ENCODE data around the gene KIF25.

DNA sequence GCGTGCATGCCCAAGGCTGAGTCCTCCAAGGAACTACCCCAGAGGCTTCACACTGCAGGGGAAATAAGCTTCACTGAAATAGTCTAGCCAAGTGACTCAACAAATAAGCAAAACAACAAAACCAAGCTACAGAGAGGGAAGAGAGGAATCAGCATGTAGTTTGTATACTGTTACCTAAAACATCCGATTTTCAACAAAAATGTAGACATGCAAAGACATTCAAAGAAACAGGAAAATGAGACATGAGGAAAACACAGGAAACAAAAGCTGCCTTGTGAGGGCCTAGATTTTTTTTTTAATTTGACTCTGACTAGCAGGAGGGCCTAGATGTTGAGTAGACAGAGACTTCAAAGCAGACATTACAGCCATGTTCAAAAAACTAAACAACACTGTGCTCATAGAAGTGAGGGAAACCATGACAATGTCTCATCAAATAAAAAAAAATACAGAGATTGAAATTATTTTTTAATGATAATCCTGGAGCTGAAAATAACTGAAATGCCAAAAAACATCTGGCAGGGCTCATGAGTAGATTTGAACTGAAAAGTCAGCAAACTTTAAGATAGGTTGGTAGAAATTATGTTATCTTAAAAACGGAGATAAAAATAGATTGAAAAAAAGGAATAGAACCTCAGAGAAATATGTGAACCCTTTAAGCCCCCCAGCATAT is 16.4 kb upstream of the KIF25 start:
- no peak for TF ChIP-seq BACH2 (CRISPR knock-in tag; IDR thresholded peaks at IDR 0.05; ENCODE audit: borderline replicate concordance)
- TF ChIP-seq TCF4 (CRISPR knock-in tag; IDR thresholded peaks at IDR 0.05; ENCODE audit: borderline replicate concordance): no peak
- TF ChIP-seq GLIS3 (CRISPR knock-in tag; IDR thresholded peaks at IDR 0.05): no peak
- TF ChIP-seq, protein P1, sequence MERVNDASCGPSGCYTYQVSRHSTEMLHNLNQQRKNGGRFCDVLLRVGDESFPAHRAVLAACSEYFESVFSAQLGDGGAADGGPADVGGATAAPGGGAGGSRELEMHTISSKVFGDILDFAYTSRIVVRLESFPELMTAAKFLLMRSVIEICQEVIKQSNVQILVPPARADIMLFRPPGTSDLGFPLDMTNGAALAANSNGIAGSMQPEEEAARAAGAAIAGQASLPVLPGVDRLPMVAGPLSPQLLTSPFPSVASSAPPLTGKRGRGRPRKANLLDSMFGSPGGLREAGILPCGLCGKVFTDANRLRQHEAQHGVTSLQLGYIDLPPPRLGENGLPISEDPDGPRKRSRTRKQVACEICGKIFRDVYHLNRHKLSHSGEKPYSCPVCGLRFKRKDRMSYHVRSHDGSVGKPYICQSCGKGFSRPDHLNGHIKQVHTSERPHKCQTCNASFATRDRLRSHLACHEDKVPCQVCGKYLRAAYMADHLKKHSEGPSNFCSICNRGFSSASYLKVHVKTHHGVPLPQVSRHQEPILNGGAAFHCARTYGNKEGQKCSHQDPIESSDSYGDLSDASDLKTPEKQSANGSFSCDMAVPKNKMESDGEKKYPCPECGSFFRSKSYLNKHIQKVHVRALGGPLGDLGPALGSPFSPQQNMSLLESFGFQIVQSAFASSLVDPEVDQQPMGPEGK (CRISPR knock-in tag; IDR thresholded peaks at IDR 0.05; ENCODE audit: borderline replicate concordance): no peak
- TF ChIP-seq ZFP3 (CRISPR knock-in tag; IDR thresholded peaks at IDR 0.05): no peak
- TF ChIP-seq, protein P2, sequence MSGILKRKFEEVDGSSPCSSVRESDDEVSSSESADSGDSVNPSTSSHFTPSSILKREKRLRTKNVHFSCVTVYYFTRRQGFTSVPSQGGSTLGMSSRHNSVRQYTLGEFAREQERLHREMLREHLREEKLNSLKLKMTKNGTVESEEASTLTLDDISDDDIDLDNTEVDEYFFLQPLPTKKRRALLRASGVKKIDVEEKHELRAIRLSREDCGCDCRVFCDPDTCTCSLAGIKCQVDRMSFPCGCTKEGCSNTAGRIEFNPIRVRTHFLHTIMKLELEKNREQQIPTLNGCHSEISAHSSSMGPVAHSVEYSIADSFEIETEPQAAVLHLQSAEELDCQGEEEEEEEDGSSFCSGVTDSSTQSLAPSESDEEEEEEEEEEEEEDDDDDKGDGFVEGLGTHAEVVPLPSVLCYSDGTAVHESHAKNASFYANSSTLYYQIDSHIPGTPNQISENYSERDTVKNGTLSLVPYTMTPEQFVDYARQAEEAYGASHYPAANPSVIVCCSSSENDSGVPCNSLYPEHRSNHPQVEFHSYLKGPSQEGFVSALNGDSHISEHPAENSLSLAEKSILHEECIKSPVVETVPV (CRISPR knock-in tag; IDR thresholded peaks at IDR 0.05): no peak
- TF ChIP-seq ZC3H10 (CRISPR knock-in tag; IDR thresholded peaks at IDR 0.05): no peak
- TF ChIP-seq, protein P3, sequence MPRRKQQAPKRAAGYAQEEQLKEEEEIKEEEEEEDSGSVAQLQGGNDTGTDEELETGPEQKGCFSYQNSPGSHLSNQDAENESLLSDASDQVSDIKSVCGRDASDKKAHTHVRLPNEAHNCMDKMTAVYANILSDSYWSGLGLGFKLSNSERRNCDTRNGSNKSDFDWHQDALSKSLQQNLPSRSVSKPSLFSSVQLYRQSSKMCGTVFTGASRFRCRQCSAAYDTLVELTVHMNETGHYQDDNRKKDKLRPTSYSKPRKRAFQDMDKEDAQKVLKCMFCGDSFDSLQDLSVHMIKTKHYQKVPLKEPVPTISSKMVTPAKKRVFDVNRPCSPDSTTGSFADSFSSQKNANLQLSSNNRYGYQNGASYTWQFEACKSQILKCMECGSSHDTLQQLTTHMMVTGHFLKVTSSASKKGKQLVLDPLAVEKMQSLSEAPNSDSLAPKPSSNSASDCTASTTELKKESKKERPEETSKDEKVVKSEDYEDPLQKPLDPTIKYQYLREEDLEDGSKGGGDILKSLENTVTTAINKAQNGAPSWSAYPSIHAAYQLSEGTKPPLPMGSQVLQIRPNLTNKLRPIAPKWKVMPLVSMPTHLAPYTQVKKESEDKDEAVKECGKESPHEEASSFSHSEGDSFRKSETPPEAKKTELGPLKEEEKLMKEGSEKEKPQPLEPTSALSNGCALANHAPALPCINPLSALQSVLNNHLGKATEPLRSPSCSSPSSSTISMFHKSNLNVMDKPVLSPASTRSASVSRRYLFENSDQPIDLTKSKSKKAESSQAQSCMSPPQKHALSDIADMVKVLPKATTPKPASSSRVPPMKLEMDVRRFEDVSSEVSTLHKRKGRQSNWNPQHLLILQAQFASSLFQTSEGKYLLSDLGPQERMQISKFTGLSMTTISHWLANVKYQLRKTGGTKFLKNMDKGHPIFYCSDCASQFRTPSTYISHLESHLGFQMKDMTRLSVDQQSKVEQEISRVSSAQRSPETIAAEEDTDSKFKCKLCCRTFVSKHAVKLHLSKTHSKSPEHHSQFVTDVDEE (CRISPR knock-in tag; IDR thresholded peaks at IDR 0.05): no peak
- no peak for TF ChIP-seq ZNF70 (CRISPR knock-in tag; IDR thresholded peaks at IDR 0.05)
- TF ChIP-seq, protein P4, sequence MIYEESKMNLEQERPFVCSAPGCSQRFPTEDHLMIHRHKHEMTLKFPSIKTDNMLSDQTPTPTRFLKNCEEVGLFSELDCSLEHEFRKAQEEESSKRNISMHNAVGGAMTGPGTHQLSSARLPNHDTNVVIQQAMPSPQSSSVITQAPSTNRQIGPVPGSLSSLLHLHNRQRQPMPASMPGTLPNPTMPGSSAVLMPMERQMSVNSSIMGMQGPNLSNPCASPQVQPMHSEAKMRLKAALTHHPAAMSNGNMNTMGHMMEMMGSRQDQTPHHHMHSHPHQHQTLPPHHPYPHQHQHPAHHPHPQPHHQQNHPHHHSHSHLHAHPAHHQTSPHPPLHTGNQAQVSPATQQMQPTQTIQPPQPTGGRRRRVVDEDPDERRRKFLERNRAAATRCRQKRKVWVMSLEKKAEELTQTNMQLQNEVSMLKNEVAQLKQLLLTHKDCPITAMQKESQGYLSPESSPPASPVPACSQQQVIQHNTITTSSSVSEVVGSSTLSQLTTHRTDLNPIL (CRISPR knock-in tag; IDR thresholded peaks at IDR 0.05; ENCODE audit: low read depth): no peak
- no peak for TF ChIP-seq CSDC2 (CRISPR knock-in tag; IDR thresholded peaks at IDR 0.05)
- TF ChIP-seq RARB (CRISPR knock-in tag; IDR thresholded peaks at IDR 0.05): no peak
- TF ChIP-seq PPARA (CRISPR knock-in tag; IDR thresholded peaks at IDR 0.05; ENCODE audit: borderline replicate concordance): no peak
- no peak for TF ChIP-seq ZNF8 (CRISPR knock-in tag; IDR thresholded peaks at IDR 0.05)
